Endothelial cell of umbilical vein (primary cell): ENCODE data around the gene TAB3. TPM values are rescaled to one million over a fixed set of nuclear protein-coding genes. Genes with fewer than 3 reads are reported as not detected.

Source experiments
- BruUV-seq: library from RNA; stranded (reverse); fragments of 400-500 nt; replicated peaks from 2 replicates; lab custom pipeline; 2021; lab: Mats Ljungman, UMichigan
- CTCF ChIA-PET: fragments of 300-600, 350-600 bp; sonication (Branson Sonifier 250); formaldehyde crosslinking; loops from one replicate; lab custom pipeline; 2021; ENCODE audit warnings: antibody characterized with exemption, inconsistent platforms; lab: Charles Lee
- POLR2A ChIA-PET: fragments of 300-600, 350-600 bp; sonication (Branson Sonifier 250); formaldehyde crosslinking; loops from one replicate; lab custom pipeline; 2021; ENCODE audit warnings: antibody characterized with exemption, inconsistent platforms; lab: Charles Lee
- DNase-seq: peaks from one replicate; pipeline ENCODE4 v3.0.0-alpha.2; 2011; ENCODE audit warnings: low read depth, low spot score
- FAIRE-seq: peaks from 2 replicates; lab custom pipeline; 2011; peaks lifted over from hg19 to GRCh38; lab: Jason Lieb, UNC
- H2AFZ ChIP-seq: 2 replicates; pipeline ENCODE4 v1.6.0; 2012; ENCODE audit warnings: low read depth, low read length, control low read depth, inconsistent platforms
- H3K27ac ChIP-seq: 2 replicates; pipeline ENCODE4 v1.5.1; 2011; ENCODE audit warnings: low read depth, mild to moderate bottlenecking, control low read depth, low read length, moderate library complexity; ENCODE audit not compliant: insufficient read depth
- H3K27me3 ChIP-seq, 2 experiments: 2 replicates each; pipeline versions ENCODE4 v1.6.0 to v1.6.1; 2011; ENCODE audit warnings: low read length in 2 of 2, mixed read lengths in 1 of 2; ENCODE audit not compliant: control insufficient read depth in 2 of 2, insufficient read depth in 2 of 2
- H3K36me3 ChIP-seq, 2 experiments: 2 replicates in 1 of 2; 3 replicates in 1 of 2; pipeline ENCODE4 v1.5.1; 2011; ENCODE audit warnings: low read length in 2 of 2, mild to moderate bottlenecking in 1 of 2, moderate library complexity in 1 of 2; ENCODE audit not compliant: control insufficient read depth in 2 of 2, insufficient read depth in 2 of 2; ENCODE audit errors: extremely low read depth in 1 of 2
- H3K4me1 ChIP-seq: 3 replicates; pipeline ENCODE4 v1.5.1; 2011; ENCODE audit warnings: mild to moderate bottlenecking, low read length; ENCODE audit not compliant: control insufficient read depth, insufficient read depth; ENCODE audit errors: extremely low read depth
- H3K4me2 ChIP-seq: 2 replicates; pipeline ENCODE4 v1.6.1; 2011; ENCODE audit warnings: low read length, control low read depth, mixed read lengths; ENCODE audit not compliant: insufficient read depth
- H3K4me3 ChIP-seq, 3 experiments: fragments of 200-600 bp in 1 of 3; sonication (generic), shearing (Covaris generic) in 1 of 3; replicated peaks in 1 of 3; 2 replicates each; pipeline ENCODE4 v1.5.1; 2011 to 2016; ENCODE audit warnings: control low read depth in 3 of 3, low read length in 3 of 3, mild to moderate bottlenecking in 2 of 3, inconsistent platforms in 1 of 3, low read depth in 1 of 3, moderate library complexity in 1 of 3; ENCODE audit not compliant: insufficient read depth in 1 of 3
- H3K79me2 ChIP-seq: 2 replicates; pipeline ENCODE4 v1.6.0; 2012; ENCODE audit warnings: low read length, inconsistent platforms; ENCODE audit not compliant: control insufficient read depth, insufficient read depth
- H3K9ac ChIP-seq: replicated peaks from 2 replicates; pipeline ENCODE3; 2011; ENCODE audit warnings: low read length, control low read depth; ENCODE audit not compliant: insufficient read depth; ENCODE audit errors: extremely low read depth
- H3K9me1 ChIP-seq: replicated peaks from 3 replicates; pipeline ENCODE4 v1.6.0; 2011; ENCODE audit warnings: mild to moderate bottlenecking, low read length; ENCODE audit not compliant: control insufficient read depth, insufficient read depth; ENCODE audit errors: extremely low read depth
- H3K9me3 ChIP-seq: replicated peaks from 2 replicates; pipeline ENCODE4 v1.5.1; 2012; ENCODE audit warnings: low read length, inconsistent platforms; ENCODE audit not compliant: control insufficient read depth, insufficient read depth
- H4K20me1 ChIP-seq: replicated peaks from 2 replicates; pipeline ENCODE3; 2011; ENCODE audit warnings: mild to moderate bottlenecking, low read length; ENCODE audit not compliant: control insufficient read depth, insufficient read depth; ENCODE audit errors: extremely low read depth
- EZH2 ChIP-seq: IDR thresholded peaks from 2 replicates; pipeline ENCODE4 v1.6.1; 2012; ENCODE audit warnings: borderline replicate concordance, low read depth, mild to moderate bottlenecking, moderate library complexity, low read length, inconsistent platforms; ENCODE audit not compliant: severe bottlenecking
- GATA2 ChIP-seq: IDR thresholded peaks from 2 replicates; pipeline ENCODE4 v1.7.0; 2011; ENCODE audit warnings: low read depth, mild to moderate bottlenecking, moderate library complexity, mixed read lengths, low read length; ENCODE audit not compliant: insufficient read length, insufficient read depth
- POLR2A ChIP-seq: IDR thresholded peaks from 2 replicates; pipeline ENCODE4 v1.6.1; 2012; ENCODE audit warnings: low read depth, mild to moderate bottlenecking, control low read depth, low read length
- dilution Hi-C: fragments of 300-500 bp; cut with MboI; formaldehyde crosslinking; loops from one replicate; pipeline ENCODE4 v1.15.0; 2019; ENCODE audit warnings: low sequenced_read_pairs; ENCODE audit not compliant: extremely low pct_ligation_motif_present
- intact Hi-C: fragments of 100-400 bp; cut with micrococcal nuclease; formaldehyde crosslinking; loops from one replicate; pipeline ENCODE4 v1.10.0; 2022
- polyA plus RNA-seq, 4 experiments: library from polyadenylated mRNA; depleted of rRNA in 3 of 4; stranded (reverse) in 3 of 4; unstranded in 1 of 4; fragments of >200 nt; gene quantifications; 2 replicates each; pipeline versions ENCODE4 v1.2.1 to v1.2.3, GENCODE V29; 2011 to 2012; ENCODE audit warnings: missing spikeins in 1 of 4
- total RNA-seq: library from RNA; stranded (reverse); gene quantifications from 2 replicates; pipeline ENCODE4 v1.2.3, GENCODE V29; 2021
- TF ChIP-seq, protein P1 (sequence below), 2 donors: IDR thresholded peaks; 1 replicate in 1 of 2; 2 replicates in 1 of 2; pipeline ENCODE4 v1.5.1; 2011; ENCODE audit warnings: low read length in 2 of 2, mild to moderate bottlenecking in 2 of 2, moderate library complexity in 2 of 2, control low read depth in 1 of 2, inconsistent platforms in 1 of 2, low read depth in 1 of 2; ENCODE audit not compliant: insufficient read depth in 1 of 2; ENCODE audit errors: extremely low read depth in 1 of 2

Gene TAB3
- total and polyA plus RNA-seq, 2 donors (not counting 3 experiments of a cell fraction or from before 2014, with no cell fraction given), result 11.5 to 11.7 TPM

DNA sequence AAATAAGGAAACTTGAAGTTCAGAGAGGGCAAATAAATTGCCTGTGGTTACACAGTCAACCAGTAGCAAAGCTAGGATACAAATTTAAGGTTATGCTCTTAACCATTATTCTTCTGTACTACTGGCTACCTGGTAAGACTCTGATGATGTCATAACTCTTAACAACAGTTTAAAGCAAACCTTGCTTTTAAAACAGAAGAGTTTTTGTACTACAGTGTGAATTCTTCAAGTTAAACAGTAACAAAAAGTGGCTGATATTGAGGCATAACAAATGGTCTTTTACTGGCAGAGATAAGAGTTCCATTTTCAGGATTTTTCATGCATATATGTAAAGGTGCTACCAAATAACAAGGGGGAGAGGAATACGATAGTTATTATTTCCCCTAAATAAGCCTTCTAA is 23.4 kb downstream of the TAB3 start:
- TF ChIP-seq GATA2, result no peak
- TF ChIP-seq POLR2A, result no peak
- H2AFZ ChIP-seq, result no peak overlapping the region
- DNase-seq, result no peak
- no peak overlapping the region for H3K4me2 ChIP-seq
- no peak for FAIRE-seq
- ChIA-PET POLR2A (no interaction called here), CTCF (no interaction called here)
- H3K9me1 ChIP-seq, result no peaks in the 10 kb centered on the region
- BruUV-seq, result no TSS peak
- no peaks in the 10 kb centered on the region for H3K79me2 ChIP-seq
- H4K20me1 ChIP-seq, result no peaks in the 10 kb centered on the region
- no peak overlapping the region for H3K27ac ChIP-seq
- no peaks in the 10 kb centered on the region for H3K4me1 ChIP-seq
- no peak overlapping the region for H3K9ac ChIP-seq
- H3K4me3 ChIP-seq, result no peak overlapping the region
- no peaks in the 10 kb centered on the region for H3K36me3 ChIP-seq
- no peaks in the 10 kb centered on the region for H3K27me3 ChIP-seq
- dilution Hi-C loops (no loop called here), intact Hi-C loops (no loop called here)
- no peaks in the 10 kb centered on the region for H3K9me3 ChIP-seq

- FAIRE-seq, result no peak
- DNase-seq, result no peak
- Histone ChIP-seq H3K4me1 (no peaks in the 10 kb centered on the region), H3K9ac (no peak overlapping the region), H3K9me1 (no peaks in the 10 kb centered on the region), H3K36me3 (no peaks in the 10 kb centered on the region), H3K4me3 (no peak overlapping the region), H3K27ac (no peak overlapping the region), H3K9me3 (no peaks in the 10 kb centered on the region), H4K20me1 (no peaks in the 10 kb centered on the region), H2AFZ (no peak overlapping the region), H3K27me3 (no peaks in the 10 kb centered on the region), H3K4me2 (no peak overlapping the region), H3K79me2 (no peaks in the 10 kb centered on the region)
- ChIA-PET POLR2A (no interaction called here), CTCF (no interaction called here)
- BruUV-seq, result no TSS peak
- intact Hi-C loops (no loop called here), dilution Hi-C loops (no loop called here)
- no peak for TF ChIP-seq EZH2
- TF ChIP-seq, protein P1, sequence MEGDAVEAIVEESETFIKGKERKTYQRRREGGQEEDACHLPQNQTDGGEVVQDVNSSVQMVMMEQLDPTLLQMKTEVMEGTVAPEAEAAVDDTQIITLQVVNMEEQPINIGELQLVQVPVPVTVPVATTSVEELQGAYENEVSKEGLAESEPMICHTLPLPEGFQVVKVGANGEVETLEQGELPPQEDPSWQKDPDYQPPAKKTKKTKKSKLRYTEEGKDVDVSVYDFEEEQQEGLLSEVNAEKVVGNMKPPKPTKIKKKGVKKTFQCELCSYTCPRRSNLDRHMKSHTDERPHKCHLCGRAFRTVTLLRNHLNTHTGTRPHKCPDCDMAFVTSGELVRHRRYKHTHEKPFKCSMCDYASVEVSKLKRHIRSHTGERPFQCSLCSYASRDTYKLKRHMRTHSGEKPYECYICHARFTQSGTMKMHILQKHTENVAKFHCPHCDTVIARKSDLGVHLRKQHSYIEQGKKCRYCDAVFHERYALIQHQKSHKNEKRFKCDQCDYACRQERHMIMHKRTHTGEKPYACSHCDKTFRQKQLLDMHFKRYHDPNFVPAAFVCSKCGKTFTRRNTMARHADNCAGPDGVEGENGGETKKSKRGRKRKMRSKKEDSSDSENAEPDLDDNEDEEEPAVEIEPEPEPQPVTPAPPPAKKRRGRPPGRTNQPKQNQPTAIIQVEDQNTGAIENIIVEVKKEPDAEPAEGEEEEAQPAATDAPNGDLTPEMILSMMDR (IDR thresholded peaks at IDR 0.05; ENCODE audit: extremely low read depth in 1 of 2, insufficient read depth in 1 of 2, low read depth in 1 of 2, low read length in 2 of 2), result peak in 1 of 2 donors; percentile 11
- TF ChIP-seq POLR2A, result no peak
These were observed 24.0 kb downstream of the TAB3 start for GRCh38 chrX:30865015-30865414.
